Neutrophil (primary cell): Measurements from ENCODE around the gene GALNT16.

ENCODE experiments used
- H3K27ac ChIP-seq: fragments of 200-600 bp; sonication (generic); 2 replicates; pipeline ENCODE4 v1.5.1; 2016; ENCODE audit warnings: mild to moderate bottlenecking, moderate library complexity
- H3K27me3 ChIP-seq: fragments of 200-600 bp; sonication (generic); 2 replicates; pipeline ENCODE4 v1.6.0; 2016; ENCODE audit warnings: mild to moderate bottlenecking
- H3K36me3 ChIP-seq: fragments of 200-600 bp; sonication (generic); 2 replicates; pipeline ENCODE4 v1.5.1; 2017
- H3K4me1 ChIP-seq, 2 experiments: fragments of 200-600 bp in 1 of 2; sonication (generic) in 1 of 2; 1 replicate in 1 of 2; 2 replicates in 1 of 2; pipeline versions ENCODE4 v1.5.1 to v1.6.1; 2013 to 2016; ENCODE audit warnings: low read depth in 1 of 2, low read length in 1 of 2, mild to moderate bottlenecking in 1 of 2, moderate library complexity in 1 of 2; ENCODE audit not compliant: control insufficient read depth in 1 of 2, insufficient read depth in 1 of 2
- H3K4me3 ChIP-seq, 2 experiments: fragments of 200-600 bp in 1 of 2; sonication (generic) in 1 of 2; 1 replicate in 1 of 2; 2 replicates in 1 of 2; pipeline ENCODE4 v1.5.1; 2013 to 2016; ENCODE audit warnings: low read depth in 1 of 2, low read length in 1 of 2, mild to moderate bottlenecking in 1 of 2, moderate library complexity in 1 of 2
- H3K9me3 ChIP-seq: fragments of 200-600 bp; sonication (generic); 2 replicates; pipeline ENCODE4 v1.5.1; 2016
- CTCF ChIP-seq: fragments of 200-600 bp; sonication (generic); IDR thresholded peaks from 2 replicates; pipeline ENCODE4 v1.5.1; 2016; ENCODE audit warnings: antibody characterized with exemption

GALNT16 gene

GRCh38 chr14:69346710-69347109 is 86.8 kb downstream of the GALNT16 start:
- Histone ChIP-seq H3K4me3 (no peak overlapping the region), H3K4me1 (no peaks in the 10 kb centered on the region), H3K9me3 (no peaks in the 10 kb centered on the region), H3K27ac (no peak overlapping the region), H3K27me3 (peaks cover 6% of the 10 kb centered on the region), H3K36me3 (no peaks in the 10 kb centered on the region)
- TF ChIP-seq CTCF = no peak

- no peaks in the 10 kb centered on the region for H3K9me3 ChIP-seq
- H3K27me3 ChIP-seq = peaks cover 3% of the 10 kb centered on the region
- H3K4me3 ChIP-seq = no peak overlapping the region
- H3K4me1 ChIP-seq = no peaks in the 10 kb centered on the region
- H3K27ac ChIP-seq = no peak overlapping the region
- H3K36me3 ChIP-seq = no peaks in the 10 kb centered on the region
- no peak for TF ChIP-seq CTCF
These were observed 89.3 kb downstream of the GALNT16 start for GRCh38 chr14:69349091-69349777.

GRCh38 chr14:69350892-69351291 is 90.9 kb downstream of the GALNT16 start:
- no peaks in the 10 kb centered on the region for H3K36me3 ChIP-seq
- H3K27ac ChIP-seq = no peak overlapping the region

GRCh38 chr14:69351385-69351784 is 91.4 kb downstream of the GALNT16 start:
- Histone ChIP-seq H3K4me3 (no peak overlapping the region), H3K27ac (no peak overlapping the region), H3K27me3 (no peaks in the 10 kb centered on the region), H3K36me3 (no peaks in the 10 kb centered on the region), H3K9me3 (no peaks in the 10 kb centered on the region), H3K4me1 (no peaks in the 10 kb centered on the region)
- no peak for TF ChIP-seq CTCF

More at GRCh38 chr14:69350892-69351291, 90.9 kb downstream of the GALNT16 start:
- no peaks in the 10 kb centered on the region for H3K27me3 ChIP-seq
- H3K9me3 ChIP-seq = no peaks in the 10 kb centered on the region
- no peaks in the 10 kb centered on the region for H3K4me1 ChIP-seq
- H3K4me3 ChIP-seq = no peak overlapping the region
- no peak for TF ChIP-seq CTCF

GRCh38 chr14:69351911-69352310 is 92.0 kb downstream of the GALNT16 start:
- no peak for TF ChIP-seq CTCF
- H3K27ac ChIP-seq = no peak overlapping the region
- no peak overlapping the region for H3K4me3 ChIP-seq
- no peaks in the 10 kb centered on the region for H3K4me1 ChIP-seq
- peaks cover under 1% of the 10 kb centered on the region for H3K27me3 ChIP-seq
- H3K36me3 ChIP-seq = no peaks in the 10 kb centered on the region
- no peaks in the 10 kb centered on the region for H3K9me3 ChIP-seq
